Measurements from ENCODE around the gene GPR162.

The GPR162 gene

DNA sequence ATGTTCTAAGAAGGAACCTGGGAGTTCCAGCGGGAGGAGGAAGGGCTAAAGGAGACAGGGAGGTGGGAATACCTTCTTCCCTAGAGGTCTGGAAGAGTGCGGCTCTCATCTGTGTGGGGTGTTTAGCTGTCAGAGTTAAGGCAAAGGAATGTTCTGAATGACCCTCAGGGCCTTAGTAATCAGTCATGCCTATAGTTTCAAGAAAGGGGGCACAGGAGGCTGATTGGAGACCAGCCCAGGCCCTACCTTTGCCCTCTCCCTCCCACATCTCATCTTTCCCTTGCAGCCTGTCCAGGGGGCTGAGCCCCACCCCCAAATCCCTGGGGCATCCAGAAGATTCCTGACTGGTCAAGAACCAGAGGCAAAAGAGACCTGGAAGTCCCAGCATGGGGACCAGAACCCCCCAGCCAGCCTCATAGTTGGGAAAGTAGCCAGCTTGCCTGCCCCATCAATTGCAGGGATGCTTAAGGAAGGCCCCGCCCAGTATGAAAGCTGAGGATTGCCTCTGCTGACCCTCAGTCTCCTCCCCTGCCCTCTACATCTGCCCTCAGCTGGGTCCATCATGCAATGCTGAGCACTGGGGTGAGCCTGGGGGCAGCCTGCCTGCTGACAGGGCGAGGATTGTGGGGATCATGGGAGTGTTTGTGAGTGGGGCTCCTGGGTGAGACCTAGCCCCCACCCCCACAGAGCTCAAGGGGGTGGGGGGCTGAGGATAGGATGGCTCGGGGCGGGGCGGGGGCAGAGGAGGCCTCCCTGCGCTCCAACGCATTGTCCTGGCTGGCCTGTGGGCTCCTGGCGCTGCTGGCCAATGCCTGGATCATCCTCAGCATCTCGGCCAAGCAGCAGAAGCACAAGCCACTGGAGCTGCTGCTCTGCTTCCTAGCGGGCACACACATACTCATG, 1.8 kb downstream of the GPR162 start:
- no peak for DNase-seq

DNA sequence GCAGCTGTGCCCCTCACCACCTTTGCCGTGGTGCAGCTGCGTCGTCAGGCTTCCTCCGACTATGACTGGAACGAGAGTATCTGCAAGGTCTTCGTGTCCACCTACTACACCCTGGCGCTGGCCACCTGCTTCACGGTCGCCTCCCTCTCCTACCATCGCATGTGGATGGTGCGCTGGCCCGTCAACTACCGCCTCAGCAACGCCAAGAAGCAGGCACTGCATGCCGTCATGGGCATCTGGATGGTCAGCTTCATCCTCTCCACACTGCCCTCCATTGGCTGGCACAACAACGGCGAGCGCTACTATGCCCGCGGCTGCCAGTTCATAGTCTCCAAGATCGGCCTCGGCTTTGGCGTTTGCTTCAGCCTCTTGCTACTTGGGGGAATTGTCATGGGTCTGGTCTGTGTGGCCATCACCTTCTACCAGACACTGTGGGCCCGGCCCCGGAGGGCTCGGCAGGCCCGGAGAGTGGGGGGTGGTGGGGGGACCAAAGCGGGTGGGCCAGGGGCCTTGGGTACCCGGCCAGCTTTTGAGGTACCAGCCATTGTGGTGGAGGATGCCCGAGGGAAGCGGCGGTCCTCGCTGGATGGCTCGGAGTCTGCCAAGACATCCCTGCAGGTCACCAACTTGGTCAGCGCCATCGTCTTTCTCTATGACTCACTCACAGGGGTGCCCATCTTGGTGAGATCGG, 2.6 kb downstream of the GPR162 start:
- DNase-seq, result no peak

DNA sequence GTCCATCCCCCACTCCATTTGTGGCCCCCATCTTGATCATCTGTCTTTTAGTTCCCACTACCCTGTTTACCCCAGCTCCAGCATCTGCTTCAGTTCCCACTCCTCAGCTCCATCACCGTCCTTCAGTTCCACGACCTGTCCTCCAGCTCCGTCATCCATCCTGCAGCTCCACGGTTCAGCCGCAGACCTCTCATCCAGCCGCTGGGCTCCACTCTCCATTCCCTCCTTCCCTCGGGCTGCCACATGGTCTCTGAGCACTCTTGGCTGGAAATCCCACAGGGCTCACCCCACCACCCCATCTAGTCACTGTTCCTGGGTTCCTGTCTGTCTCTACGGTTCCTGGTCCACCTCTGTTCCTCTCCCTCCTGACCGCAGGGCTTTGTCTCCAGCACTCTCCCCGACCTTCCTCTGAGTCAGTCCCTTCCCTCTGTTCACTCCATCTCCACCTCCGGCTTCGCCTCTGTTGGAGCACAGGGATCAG, 3.3 kb downstream of the GPR162 start:
- no peak for DNase-seq

DNA sequence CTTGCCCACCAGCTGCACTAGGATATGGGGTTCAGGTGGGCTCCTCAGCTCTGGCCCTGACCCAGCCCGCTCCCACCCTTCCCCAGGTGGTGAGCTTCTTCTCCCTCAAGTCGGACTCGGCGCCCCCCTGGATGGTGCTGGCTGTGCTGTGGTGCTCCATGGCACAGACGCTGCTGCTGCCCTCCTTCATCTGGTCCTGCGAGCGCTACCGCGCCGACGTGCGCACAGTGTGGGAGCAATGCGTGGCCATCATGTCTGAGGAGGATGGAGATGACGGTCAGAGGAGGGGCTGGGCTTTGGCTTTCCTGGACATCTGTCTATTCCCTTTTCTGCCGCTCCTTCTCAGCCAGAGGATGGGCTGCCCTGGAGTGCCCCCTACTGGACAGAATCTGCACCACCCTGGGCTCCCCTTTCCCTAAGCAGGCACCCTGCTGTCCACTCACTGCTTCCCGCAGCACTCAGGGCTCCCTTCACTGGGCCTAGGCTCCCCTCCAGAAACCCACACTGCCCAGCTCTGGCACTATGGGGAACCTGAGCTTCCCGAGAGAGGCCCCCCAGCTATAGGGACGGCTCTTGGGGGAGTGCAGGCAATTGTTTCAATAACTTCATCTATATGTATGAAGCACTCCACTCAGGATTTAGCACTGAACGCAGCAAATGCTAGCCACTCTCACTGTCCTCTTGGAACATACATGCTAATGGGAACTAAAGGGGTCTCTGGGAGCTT, 3.9 kb downstream of the GPR162 start:
- peak; percentile 56 for DNase-seq

DNA sequence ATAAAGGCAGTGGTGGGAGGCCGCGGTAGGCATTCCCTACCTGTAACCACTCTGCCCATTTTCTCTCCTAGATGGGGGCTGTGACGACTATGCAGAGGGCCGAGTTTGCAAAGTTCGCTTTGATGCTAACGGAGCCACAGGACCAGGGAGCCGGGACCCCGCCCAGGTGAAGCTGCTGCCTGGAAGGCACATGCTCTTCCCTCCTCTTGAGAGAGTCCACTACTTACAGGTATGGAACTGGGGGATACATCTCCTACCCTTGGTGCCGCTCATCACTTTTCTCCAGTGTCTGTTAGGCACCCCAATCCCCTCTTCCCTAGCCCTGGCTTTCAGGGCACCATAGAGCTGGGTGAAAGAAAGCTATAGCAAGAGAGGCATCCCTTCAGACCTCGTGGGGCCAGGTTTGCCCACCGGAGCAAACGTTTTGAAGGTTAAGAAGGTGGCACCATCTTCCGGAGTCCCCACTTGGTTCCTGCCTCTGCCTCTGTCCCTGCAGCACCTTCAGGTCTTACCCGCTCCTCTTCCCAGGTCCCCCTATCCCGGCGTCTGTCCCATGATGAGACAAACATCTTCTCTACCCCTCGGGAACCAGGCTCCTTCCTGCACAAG, 4.6 kb downstream of the GPR162 start:
- no peak for DNase-seq

GRCh38 chr12:6826734-6827436, 5.3 kb downstream of the GPR162 start:
- no peak for DNase-seq

- peak; percentile 58 for DNase-seq
Observed at GRCh38 chr12:6827437-6827911, 5.9 kb downstream of the GPR162 start.

DNA sequence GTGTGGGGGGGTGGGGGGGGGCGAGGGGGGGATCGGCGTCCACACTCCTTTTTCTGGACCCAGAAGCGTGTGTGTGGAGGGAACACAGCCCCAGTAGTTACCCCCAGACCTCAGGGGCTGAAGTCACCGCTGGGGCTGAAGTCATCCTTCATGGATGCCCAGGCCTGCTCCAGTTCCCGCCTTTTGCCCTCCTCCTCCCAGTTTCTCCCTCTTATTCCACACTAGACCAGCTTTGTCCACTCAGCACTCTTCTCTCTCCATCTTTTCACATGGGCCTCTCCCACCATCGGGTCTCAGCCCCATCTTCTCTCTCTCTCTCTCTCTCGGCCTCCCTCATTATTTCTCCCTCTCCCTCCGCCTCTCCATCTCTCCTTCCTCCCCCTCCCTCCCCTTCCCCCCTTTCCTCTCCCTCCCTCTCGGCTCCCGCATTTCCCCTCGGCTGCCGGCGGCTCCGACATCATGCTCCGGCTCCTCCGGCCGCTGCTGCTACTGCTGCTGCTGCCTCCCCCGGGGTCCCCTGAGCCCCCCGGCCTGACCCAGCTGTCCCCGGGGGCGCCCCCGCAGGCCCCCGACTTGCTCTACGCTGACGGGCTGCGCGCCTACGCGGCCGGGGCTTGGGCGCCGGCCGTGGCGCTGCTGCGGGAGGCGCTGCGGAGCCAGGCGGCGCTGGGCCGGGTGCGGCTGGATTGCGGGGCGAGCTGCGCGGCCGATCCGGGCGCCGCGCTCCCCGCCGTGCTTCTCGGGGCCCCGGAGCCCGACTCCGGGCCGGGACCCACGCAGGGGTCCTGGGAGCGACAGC, 6.6 kb downstream of the GPR162 start, which contains the start of gene P3H3:
P3H3 (plus strand) TSS at position 426 of the 799 bp plus-strand sequence; CDS start at position 460, 34 bp downstream.
- DNase-seq, result no peak

DNA sequence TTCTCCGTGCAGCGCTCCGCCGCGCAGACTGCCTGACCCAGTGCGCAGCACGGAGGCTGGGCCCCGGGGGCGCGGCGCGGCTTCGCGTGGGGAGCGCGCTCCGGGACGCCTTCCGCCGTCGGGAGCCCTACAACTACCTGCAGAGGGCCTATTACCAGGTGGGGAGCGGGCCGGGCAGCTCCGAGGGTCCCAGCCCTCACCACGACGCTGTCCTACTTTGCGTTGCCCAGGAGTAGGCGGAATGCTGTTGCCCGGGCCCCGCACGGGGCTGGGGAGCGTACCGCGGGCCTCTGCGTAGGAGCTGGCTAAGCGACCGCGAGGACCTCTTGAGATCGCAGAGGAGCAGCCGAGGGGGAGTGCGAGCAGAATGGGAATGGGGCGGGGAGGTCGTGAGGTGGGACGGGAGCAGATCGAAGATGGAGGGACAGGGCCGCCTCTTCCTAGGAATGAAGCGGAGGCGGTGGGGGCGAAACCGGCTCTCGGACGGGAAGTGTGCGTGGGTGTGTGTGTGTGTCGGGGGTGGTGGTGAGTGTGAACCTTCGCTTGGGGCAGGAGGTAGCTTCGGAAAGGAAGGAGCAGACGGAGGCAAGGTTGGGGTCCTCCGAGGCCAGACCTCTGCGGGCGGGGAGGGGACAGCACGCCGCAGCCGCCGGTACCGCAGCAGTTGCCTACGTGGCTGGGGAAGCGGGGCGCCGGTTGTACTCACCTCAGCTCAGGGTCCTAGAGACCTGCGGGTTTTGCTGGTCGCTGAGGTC, 7.3 kb downstream of the GPR162 start:
- DNase-seq, result no peak

DNA sequence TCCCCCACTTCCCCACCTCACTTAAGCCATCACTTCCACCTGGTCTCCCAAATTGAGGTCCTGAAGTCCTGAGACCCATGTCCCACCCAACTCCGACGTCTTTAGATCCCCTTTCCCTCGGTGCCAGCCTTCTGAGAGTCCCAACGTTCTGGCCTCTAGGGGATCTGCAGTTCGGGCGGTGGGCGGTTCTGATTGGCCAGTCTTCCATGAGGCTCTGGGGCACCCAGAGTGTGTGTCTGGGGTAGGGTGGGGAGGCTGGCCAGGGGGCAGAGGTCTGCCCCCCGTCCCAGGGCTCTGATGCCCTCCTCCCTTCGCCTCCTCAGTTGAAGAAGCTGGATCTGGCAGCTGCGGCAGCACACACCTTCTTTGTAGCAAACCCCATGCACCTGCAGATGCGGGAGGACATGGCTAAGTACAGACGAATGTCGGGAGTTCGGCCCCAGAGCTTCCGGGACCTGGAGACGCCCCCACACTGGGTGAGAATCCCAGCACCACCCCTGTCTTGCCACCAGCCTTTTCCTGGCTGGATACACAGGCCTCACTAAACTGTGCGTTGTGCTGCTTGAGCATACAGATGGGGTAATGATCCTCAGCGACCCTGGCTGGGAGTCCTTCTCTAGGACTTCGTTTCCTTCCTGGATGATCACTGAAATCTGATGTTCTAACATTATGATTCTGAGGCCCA, 8.1 kb downstream of the GPR162 start:
- DNase-seq, result no peak

DNA sequence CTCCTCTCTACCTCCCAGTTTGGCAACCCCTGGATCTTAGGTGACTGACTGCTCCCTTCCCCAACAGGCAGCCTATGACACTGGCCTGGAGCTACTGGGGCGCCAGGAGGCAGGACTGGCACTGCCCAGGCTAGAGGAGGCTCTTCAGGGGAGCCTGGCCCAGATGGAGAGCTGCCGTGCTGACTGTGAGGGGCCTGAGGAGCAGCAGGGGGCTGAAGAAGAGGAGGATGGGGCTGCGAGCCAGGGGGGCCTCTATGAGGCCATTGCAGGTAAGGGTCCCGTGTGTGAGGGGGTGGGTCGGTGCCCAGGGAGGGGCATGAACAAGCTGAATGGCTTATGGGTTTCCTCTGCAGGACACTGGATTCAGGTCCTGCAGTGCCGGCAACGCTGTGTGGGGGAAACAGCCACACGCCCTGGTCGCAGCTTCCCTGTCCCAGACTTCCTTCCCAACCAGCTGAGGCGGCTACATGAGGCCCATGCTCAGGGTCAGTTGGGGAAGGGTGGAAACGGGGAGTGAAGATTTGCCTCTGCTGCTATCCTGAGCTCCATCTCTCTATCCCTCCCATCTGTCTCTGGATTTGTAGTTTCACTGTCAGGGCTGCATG, 8.8 kb downstream of the GPR162 start:
- DNase-seq, result no peak

DNA sequence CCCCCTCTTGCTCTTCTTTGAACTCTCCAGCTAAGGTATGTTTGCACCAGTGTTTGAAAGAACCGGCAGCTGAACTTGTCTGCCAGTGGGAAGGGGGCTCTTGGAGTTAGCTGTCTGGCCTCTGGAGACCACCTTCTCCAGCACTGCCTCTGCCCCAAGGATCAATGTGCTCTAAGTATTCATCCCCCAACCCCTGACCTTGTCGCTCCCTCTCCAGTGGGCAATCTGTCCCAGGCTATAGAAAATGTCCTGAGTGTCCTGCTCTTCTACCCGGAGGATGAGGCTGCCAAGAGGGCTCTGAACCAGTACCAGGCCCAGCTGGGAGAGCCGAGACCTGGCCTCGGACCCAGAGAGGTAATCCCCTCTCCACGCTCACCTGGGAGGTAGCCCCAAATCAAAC, 9.4 kb downstream of the GPR162 start:
- no peak for DNase-seq

DNA sequence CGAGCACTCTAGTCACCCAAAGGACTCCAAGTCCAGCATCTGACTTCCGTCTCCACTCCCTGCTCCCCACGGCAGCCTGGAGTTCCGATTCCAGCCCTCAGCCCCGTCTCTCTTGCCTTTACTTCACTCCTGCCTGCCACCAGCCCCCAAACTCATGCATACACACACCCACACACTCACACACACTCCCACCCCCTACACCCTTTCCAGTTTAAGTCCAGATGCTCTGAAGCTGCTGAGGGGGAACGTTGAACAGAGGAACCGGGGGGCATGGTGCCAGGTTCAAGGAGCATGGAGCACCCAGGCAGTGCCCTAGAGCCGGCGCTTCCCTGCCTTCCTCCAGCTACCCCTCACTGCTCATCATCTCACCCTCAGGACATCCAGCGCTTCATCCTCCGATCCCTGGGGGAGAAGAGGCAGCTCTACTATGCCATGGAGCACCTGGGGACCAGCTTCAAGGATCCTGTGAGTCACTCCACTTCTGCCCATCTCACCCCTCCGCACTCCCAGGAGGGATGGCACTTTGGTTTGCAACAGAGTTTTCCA, 9.9 kb downstream of the GPR162 start:
- DNase-seq, result no peak

DNA sequence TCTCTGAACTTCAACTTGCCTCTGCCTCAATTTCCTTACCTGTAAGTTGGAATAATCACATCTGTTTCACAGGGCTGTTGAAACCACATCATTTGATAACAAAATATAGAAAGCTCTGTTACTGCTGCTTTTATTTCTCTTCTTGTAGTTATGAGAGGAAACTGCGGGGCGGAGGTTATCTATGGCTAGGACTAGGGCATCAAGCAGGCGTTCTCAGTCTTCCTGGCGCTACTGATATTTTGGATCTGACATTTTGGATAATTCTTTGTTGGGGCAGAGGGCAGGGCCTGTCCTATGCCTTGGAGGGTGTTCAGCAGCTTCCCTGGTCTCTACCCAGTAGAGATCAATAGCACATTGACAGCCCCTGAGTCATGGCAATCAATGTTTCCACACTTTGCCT, 10.5 kb downstream of the GPR162 start:
- no peak for DNase-seq

- DNase-seq, result no peak
Observed at GRCh38 chr12:6833189-6833890, 11.7 kb downstream of the GPR162 start.

DNA sequence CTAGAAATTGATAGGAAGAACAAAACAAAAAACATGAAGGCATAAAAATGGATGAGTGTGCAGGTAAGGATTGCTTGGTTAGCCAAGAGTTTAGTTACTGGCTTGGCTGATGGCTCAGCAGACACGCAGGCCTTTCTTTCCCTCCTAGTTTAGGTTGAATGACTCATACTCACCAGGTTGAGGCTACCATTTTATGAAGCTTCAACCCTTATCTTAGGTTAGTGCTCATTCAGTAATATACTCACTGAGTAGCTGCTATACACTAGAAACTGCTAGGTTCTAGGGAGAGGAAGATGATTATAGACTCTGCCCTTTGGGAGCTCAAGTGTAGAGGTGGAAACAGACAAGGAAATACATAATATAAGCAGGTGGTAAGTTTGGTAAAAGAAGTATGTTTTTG, 12.6 kb downstream of the GPR162 start:
- DNase-seq, result no peak

- DNase-seq, result no peak
Observed at GRCh38 chr12:6834873-6835272, 13.3 kb downstream of the GPR162 start.

GRCh38 chr12:6836851-6837250, 15.2 kb downstream of the GPR162 start:
- no peak for DNase-seq

All from NCI-H1092 (cell line).